Epithelial cell of esophagus (primary cell): ENCODE results near the gene RAB3IL1.

Experiments used
- DNase-seq: peaks from one replicate; pipeline ENCODE4 v3.0.0; 2010; ENCODE audit warnings: low read depth
- H3K4me3 ChIP-seq: 2 replicates; pipeline ENCODE4 v1.5.1; 2011; ENCODE audit warnings: mild to moderate bottlenecking, low read length, control low read depth
- CTCF ChIP-seq: IDR thresholded peaks from 2 replicates; pipeline ENCODE4 v1.5.1; 2011; ENCODE audit warnings: low read depth, mild to moderate bottlenecking, low read length, control low read depth, inconsistent platforms; ENCODE audit not compliant: insufficient read depth; ENCODE audit errors: missing control alignments

RAB3IL1 gene

GRCh38 chr11:61946894-61947293, 29.5 kb upstream of the RAB3IL1 start:
- no peak for TF ChIP-seq CTCF
- H3K4me3 ChIP-seq = no peak overlapping the region
- DNase-seq = no peak

- no peak overlapping the region for H3K4me3 ChIP-seq
- no peak for DNase-seq
Observed at GRCh38 chr11:61945191-61945590, 27.8 kb upstream of the RAB3IL1 start.

GRCh38 chr11:61940466-61940865, 23.1 kb upstream of the RAB3IL1 start:
- DNase-seq = no peak
- H3K4me3 ChIP-seq = no peak overlapping the region
- TF ChIP-seq CTCF = no peak

More at GRCh38 chr11:61945191-61945590, 27.8 kb upstream of the RAB3IL1 start:
- no peak for TF ChIP-seq CTCF

GRCh38 chr11:61935861-61936260, 18.5 kb upstream of the RAB3IL1 start:
- H3K4me3 ChIP-seq = no peak overlapping the region

GRCh38 chr11:61930933-61931332, 13.6 kb upstream of the RAB3IL1 start:
- no peak for DNase-seq
- H3K4me3 ChIP-seq = no peak overlapping the region
- no peak for TF ChIP-seq CTCF

More at GRCh38 chr11:61935861-61936260, 18.5 kb upstream of the RAB3IL1 start:
- TF ChIP-seq CTCF = no peak
- DNase-seq = no peak

GRCh38 chr11:61928606-61929005, 11.2 kb upstream of the RAB3IL1 start:
- DNase-seq = no peak
- TF ChIP-seq CTCF = no peak

GRCh38 chr11:61927501-61927900, 10.1 kb upstream of the RAB3IL1 start:
- no peak for DNase-seq
- TF ChIP-seq CTCF = no peak
- H3K4me3 ChIP-seq = no peak overlapping the region

More at GRCh38 chr11:61928606-61929005, 11.2 kb upstream of the RAB3IL1 start:
- no peak overlapping the region for H3K4me3 ChIP-seq
